Adrenal gland (tissue), 12 donors: ENCODE data around the gene ABL2. TPM values are rescaled to one million over a fixed set of nuclear protein-coding genes. Genes with fewer than 3 reads are reported as not detected.
"Not testable (repeated sequence)": the region's sequence is repeated elsewhere in the genome, so short reads cannot be mapped to it uniquely, and the experiment has no call there.

Experiments used
- DNase-seq, 7 donors: peaks; one replicate each; pipeline ENCODE4 v3.0.0-alpha.2; 2019 to 2020
- H3K27ac ChIP-seq, 5 donors: fragments of 200-600 bp; sonication (generic) in 4 of 5; 1 replicate in 3 of 5; 2 replicates in 2 of 5; pipeline versions ENCODE4 v1.5.1 to v1.8.0; 2016 to 2020; ENCODE audit warnings: mild to moderate bottlenecking in 1 of 5
- H3K27me3 ChIP-seq: fragments of 200-600 bp; 2 replicates; pipeline ENCODE4 v1.8.0; 2021
- H3K36me3 ChIP-seq, 2 donors: fragments of 200-600 bp; replicated peaks in 1 of 2; 1 replicate in 1 of 2; 2 replicates in 1 of 2; pipeline versions ENCODE4 v1.5.1 to v1.8.0; 2018 to 2022
- H3K4me1 ChIP-seq, 2 donors: fragments of 200-600 bp; replicated peaks in 1 of 2; 1 replicate in 1 of 2; 2 replicates in 1 of 2; pipeline versions ENCODE4 v1.5.1 to v1.8.0; 2018 to 2021
- H3K4me3 ChIP-seq, 4 donors: fragments of 200-600 bp; sonication (generic) in 3 of 4; one replicate each; pipeline ENCODE4 v1.5.1; 2016 to 2018
- H3K9me3 ChIP-seq, 3 donors: fragments of 200-600 bp; sonication (generic) in 1 of 3; replicated peaks in 1 of 3; 1 replicate in 2 of 3; 2 replicates in 1 of 3; pipeline versions ENCODE4 v1.5.1 to v1.8.0; 2016 to 2021
- POLR2A ChIP-seq, 2 donors: fragments of 450-650 bp; IDR thresholded peaks; one replicate each; pipeline ENCODE4 v1.6.1; 2017; ENCODE audit warnings: antibody characterized with exemption in 2 of 2, mild to moderate bottlenecking in 2 of 2, moderate library complexity in 1 of 2
- WGBS, 4 donors: extraction: QIAGEN DNeasy Blood & Tissue Kit in 2 of 4; methylation state at CpG; one replicate each; pipeline versions ENCODE4 v1.1.5 to v1.1.7; 2013 to 2017; 5-methylcytosine and 5-hydroxymethylcytosine counted together
- intact Hi-C, 2 donors: fragments of 100-400 bp; cut with DNase I; formaldehyde crosslinking; loops; one replicate each; pipeline versions ENCODE4 v1.14.1 to v1.15.0; 2022 to 2023
- polyA plus RNA-seq, 3 donors: library from polyadenylated mRNA; stranded (reverse); fragments of 200-250 nt in 2 of 3; fragments of 350-450 nt in 1 of 3; fragmentation: Illumina TruSeq in 1 of 3; extraction: RNeasy Lipid Tissue Mini Kit (QIAGEN cat#74804) in 1 of 3; gene quantifications; one replicate each; pipeline ENCODE4 v1.2.3, GENCODE V29; 2013 to 2014
- total RNA-seq, 9 donors: library from RNA; depleted of rRNA in 4 of 9; stranded (reverse); fragments of >200 nt in 4 of 9; fragments of 120-200 nt in 1 of 9; fragmentation: NEBNext Ultra II Directional in 1 of 9; extraction: Animal tissue kit (Norgen Biotek cat#: 25700) in 1 of 9; gene quantifications; one replicate each; pipeline versions ENCODE4 v1.1.0 to v1.2.4, GENCODE V29; 2013 to 2023
- TF ChIP-seq, protein P1 (sequence below), 6 experiments: fragments of 450-650 bp in 4 of 6; fragments of 200-600 bp in 2 of 6; sonication (generic) in 1 of 6; IDR thresholded peaks; 1 replicate in 5 of 6; 2 replicates in 1 of 6; pipeline versions ENCODE4 v1.5.1 to v1.8.0; 2016 to 2021; ENCODE audit warnings: antibody characterized with exemption in 6 of 6, mild to moderate bottlenecking in 2 of 6, moderate library complexity in 1 of 6
- donor health status: healthy with polysubstance abuse.
- donor health status: Bipolar disorder and iron deficiency.
- donor health status: DM: yes; HTN: yes; CAD: no.
- donor health status: DM: no; HTN: no; CAD: no.
- donor health status: DM: no; HTN: no; CAD: no.
- donor health status: DM: yes; HTN: yes; CAD: no.

ABL2 gene
- total and polyA plus RNA-seq, 12 donors, result 2.9 to 21.0 (median 10.0) TPM

DNA sequence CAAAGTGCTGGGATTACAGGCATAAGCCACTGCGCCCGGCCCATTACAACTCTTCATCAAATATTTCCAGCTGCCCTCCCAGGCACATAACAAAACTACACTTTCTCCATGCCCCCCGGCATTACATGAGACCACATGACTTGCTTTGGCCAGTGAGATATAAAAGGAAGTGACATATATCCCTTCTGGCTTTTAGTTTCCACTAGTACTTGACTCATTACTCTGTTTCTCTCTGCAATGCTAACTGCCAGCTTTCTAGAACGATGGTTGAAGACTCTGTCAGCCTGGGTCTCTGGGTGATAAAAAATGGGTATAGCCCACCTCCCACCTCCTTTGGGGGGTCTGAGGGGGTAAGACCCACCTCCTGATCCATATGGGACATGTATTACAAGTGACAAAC, 24.2 kb downstream of the ABL2 start:
- Histone ChIP-seq H3K9me3 (no peaks in the 10 kb centered on the region), H3K4me1 (peaks cover 0 to 30% of the 10 kb centered on the region in 2 donors), H3K4me3 (no peak overlapping the region), H3K27ac (no peak overlapping the region), H3K36me3 (no peaks in the 10 kb centered on the region), H3K27me3 (no peaks in the 10 kb centered on the region)
- no peak for DNase-seq
- intact Hi-C loops, result no loop called here
- WGBS, 4 donors, result 90 to 94% (median 93%) methylated on average over 4 of the region's 4 CpGs
- TF ChIP-seq, protein P1, sequence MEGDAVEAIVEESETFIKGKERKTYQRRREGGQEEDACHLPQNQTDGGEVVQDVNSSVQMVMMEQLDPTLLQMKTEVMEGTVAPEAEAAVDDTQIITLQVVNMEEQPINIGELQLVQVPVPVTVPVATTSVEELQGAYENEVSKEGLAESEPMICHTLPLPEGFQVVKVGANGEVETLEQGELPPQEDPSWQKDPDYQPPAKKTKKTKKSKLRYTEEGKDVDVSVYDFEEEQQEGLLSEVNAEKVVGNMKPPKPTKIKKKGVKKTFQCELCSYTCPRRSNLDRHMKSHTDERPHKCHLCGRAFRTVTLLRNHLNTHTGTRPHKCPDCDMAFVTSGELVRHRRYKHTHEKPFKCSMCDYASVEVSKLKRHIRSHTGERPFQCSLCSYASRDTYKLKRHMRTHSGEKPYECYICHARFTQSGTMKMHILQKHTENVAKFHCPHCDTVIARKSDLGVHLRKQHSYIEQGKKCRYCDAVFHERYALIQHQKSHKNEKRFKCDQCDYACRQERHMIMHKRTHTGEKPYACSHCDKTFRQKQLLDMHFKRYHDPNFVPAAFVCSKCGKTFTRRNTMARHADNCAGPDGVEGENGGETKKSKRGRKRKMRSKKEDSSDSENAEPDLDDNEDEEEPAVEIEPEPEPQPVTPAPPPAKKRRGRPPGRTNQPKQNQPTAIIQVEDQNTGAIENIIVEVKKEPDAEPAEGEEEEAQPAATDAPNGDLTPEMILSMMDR (IDR thresholded peaks at IDR 0.05), result no peak
- TF ChIP-seq POLR2A (IDR thresholded peaks at IDR 0.05), result no peak

DNA sequence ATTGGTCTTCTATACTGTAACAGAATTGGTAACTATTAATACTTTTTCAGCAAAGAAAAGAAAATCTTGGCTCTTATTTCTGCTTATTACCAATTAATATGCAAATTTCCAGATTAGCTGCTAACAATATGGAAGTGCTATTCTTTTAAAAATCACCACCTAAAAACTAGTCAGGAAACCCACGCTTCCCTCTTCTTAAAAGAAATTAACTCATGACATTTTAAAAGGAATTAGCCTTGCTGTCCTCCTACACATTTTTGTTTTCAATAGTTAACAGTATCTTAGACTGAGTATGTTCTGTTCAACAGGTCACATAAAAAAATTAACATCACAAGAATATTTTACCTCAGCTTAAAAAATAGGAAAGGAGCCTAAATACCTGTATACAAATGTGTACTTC, 27.3 kb downstream of the ABL2 start:
- H3K36me3 ChIP-seq, result no peaks in the 10 kb centered on the region
- TF ChIP-seq POLR2A (IDR thresholded peaks at IDR 0.05), result no peak
- TF ChIP-seq, protein P1 (IDR thresholded peaks at IDR 0.05), result no peak
- H3K27ac ChIP-seq, result no peak overlapping the region
- no peak for DNase-seq
- intact Hi-C loops, result no loop called here
- no peak overlapping the region for H3K4me3 ChIP-seq
- H3K4me1 ChIP-seq, result peaks cover 0 to 14% of the 10 kb centered on the region in 2 donors
- no peaks in the 10 kb centered on the region for H3K27me3 ChIP-seq
- H3K9me3 ChIP-seq, result no peaks in the 10 kb centered on the region
- 66 to 84% (median 80%) methylated on average over 1 of the region's 1 CpG for WGBS, 4 donors

DNA sequence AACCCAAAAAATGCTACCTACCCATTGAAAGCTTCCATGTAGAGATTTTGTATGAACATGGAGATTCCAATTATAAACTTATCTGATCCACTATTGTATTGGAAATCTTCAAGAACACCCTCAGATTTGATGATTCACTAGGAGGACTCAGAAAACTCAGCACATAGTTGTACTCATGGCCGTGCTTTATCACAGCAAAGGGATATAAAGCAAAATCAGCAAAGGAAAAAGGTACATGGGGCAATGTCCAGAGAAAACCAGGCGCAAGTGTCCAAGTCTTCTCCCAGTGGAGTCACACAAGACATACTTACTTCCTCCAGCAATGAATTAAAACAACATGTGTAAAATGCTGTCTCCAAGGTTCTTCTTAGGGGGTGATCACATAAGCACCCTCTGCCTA, 28.9 kb downstream of the ABL2 start:
- H3K27me3 ChIP-seq, result no peaks in the 10 kb centered on the region
- no peak overlapping the region for H3K4me3 ChIP-seq
- H3K9me3 ChIP-seq, result no peaks in the 10 kb centered on the region
- no peak overlapping the region for H3K27ac ChIP-seq
- H3K36me3 ChIP-seq, result no peaks in the 10 kb centered on the region
- intact Hi-C loops, result no loop called here
- peaks cover 0 to 8% of the 10 kb centered on the region in 2 donors for H3K4me1 ChIP-seq
- DNase-seq, result no peak
- TF ChIP-seq POLR2A (IDR thresholded peaks at IDR 0.05), result no peak
- TF ChIP-seq, protein P1 (IDR thresholded peaks at IDR 0.05), result no peak
- 77 to 85% (median 81%) methylated on average over 2 of the region's 2 CpGs for WGBS, 4 donors

DNA sequence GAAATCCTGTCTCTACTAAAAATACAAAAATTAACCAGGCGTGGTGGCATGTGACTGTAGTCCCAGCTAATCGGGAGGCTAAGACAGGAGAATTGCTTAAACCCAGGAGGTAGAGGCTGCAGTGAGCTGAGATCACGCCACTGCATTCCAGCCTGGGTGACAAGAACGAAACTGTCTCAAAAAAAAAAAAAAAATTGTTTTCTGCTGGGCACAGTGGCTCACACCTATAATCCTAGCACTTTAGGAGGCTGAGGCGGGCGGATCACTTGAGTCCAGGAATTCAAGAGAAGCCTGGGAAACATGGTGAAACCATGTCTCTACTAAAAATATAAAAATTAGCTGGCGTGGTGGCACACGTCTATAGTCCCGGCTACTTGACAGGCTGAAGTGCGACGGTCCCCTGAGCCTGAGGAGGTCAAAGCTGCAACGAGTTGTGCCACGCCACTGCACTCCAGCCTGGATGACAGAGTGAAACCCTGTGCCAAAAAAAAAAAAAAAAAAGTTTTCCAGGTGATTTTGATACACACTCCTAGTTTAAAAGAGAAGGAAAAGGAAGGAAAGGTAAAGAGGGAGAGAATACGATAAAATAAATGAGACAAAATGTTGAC, 31.7 kb downstream of the ABL2 start:
- no peaks in the 10 kb centered on the region for H3K27me3 ChIP-seq
- intact Hi-C loops, result loop anchor here in 1 of 2 donors (10.0 kb wide), 1 partner anchor 73 kb away; no protein-coding TSS in a partner anchor
- no peaks in the 10 kb centered on the region for H3K36me3 ChIP-seq
- H3K9me3 ChIP-seq, result no peaks in the 10 kb centered on the region
- H3K4me3 ChIP-seq, result no peak overlapping the region
- TF ChIP-seq, protein P1 (IDR thresholded peaks at IDR 0.05), result no peak
- TF ChIP-seq POLR2A (IDR thresholded peaks at IDR 0.05), result no peak
- 92 to 95% (median 93%) methylated on average over 14 of the region's 14 CpGs for WGBS, 4 donors
- DNase-seq, result no peak
- no peak overlapping the region for H3K27ac ChIP-seq
- H3K4me1 ChIP-seq, result peaks cover 0 to 4% of the 10 kb centered on the region in 2 donors

DNA sequence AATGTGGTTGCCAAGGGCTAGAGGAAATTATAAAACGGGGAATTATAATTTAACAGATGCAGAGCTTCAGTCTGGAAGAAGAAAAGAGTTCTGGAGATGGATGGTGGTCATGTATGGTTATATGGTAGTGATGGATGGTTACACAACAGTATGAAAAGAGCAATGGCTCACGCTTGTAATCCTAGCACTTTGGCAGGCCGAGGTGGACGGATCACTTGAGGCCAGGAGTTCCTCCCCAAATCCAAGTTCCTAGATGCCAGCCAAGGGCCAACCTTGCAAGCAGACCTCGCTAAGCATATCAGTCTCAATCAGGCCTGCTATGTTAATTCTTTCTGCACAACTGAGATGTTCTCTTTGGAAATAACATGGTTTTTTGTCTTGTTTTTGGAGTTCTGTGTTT, 33.6 kb downstream of the ABL2 start:
- not testable (repeated sequence) for H3K27me3 ChIP-seq, H3K27ac ChIP-seq, DNase-seq, H3K36me3 ChIP-seq, H3K4me1 ChIP-seq, H3K9me3 ChIP-seq, H3K4me3 ChIP-seq
- WGBS, 4 donors, result 79 to 93% (median 90%) methylated on average over 5 of the region's 5 CpGs
- intact Hi-C loops, result loop anchor here in 1 of 2 donors (10.0 kb wide), 1 partner anchor 71 kb away; no protein-coding TSS in a partner anchor
